BLaER1 treated with 17β-estradiol and CSF1 and Interleukin-3, amounts not matched to agents 10 nM and 100 nM (cell line): ENCODE data around the gene HADH.

Experiments
- H3K27ac ChIP-seq, 11 experiments: shearing (Covaris generic); formaldehyde crosslinking; 2 replicates each; pipeline ENCODE4 v1.8.1; 2022
- H3K27me3 ChIP-seq, 11 experiments: shearing (Covaris generic); formaldehyde crosslinking; 2 replicates each; pipeline ENCODE4 v1.8.1; 2022
- H3K36me3 ChIP-seq, 11 experiments: shearing (Covaris generic); formaldehyde crosslinking; 2 replicates each; pipeline ENCODE4 v1.8.1; 2022
- H3K4me1 ChIP-seq, 10 experiments: shearing (Covaris generic); formaldehyde crosslinking; 2 replicates each; pipeline ENCODE4 v1.8.1; 2022
- H3K4me2 ChIP-seq, 11 experiments: shearing (Covaris generic); formaldehyde crosslinking; 2 replicates each; pipeline ENCODE4 v1.8.1; 2022
- H3K4me3 ChIP-seq, 10 experiments: shearing (Covaris generic); formaldehyde crosslinking; 2 replicates each; pipeline ENCODE4 v1.8.1; 2022
- H3K9ac ChIP-seq, 11 experiments: shearing (Covaris generic); formaldehyde crosslinking; 2 replicates each; pipeline ENCODE4 v1.8.1; 2022
- H3K9me3 ChIP-seq, 11 experiments: shearing (Covaris generic); formaldehyde crosslinking; replicated peaks in 1 of 11; 2 replicates each; pipeline ENCODE4 v1.8.1; 2022
- H4K20me1 ChIP-seq, 11 experiments: shearing (Covaris generic); formaldehyde crosslinking; 2 replicates each; pipeline ENCODE4 v1.8.1; 2022
- Cebpa-rat ChIP-seq, 11 experiments: shearing (Covaris generic); IDR thresholded peaks; 2 replicates each; pipeline ENCODE4 v1.8.1; 2022

The HADH gene

GRCh38 chr4:108013327-108013726, 23.6 kb downstream of the HADH start:
- H3K4me3 ChIP-seq: no peak overlapping the region

GRCh38 chr4:108013955-108014354, 24.3 kb downstream of the HADH start:
- Histone ChIP-seq H3K4me2 (no peak overlapping the region), H3K9me3 (peaks cover 0 to 12% (median 3%) of the 10 kb centered on the region in 11 experiments; a peak in 9 of 22 replicates), H3K9ac (no peak overlapping the region), H3K27me3 (no peaks in the 10 kb centered on the region), H3K4me3 (no peak overlapping the region), H3K27ac (no peak overlapping the region), H3K4me1 (peaks cover 0 to 16% (median 0%) of the 10 kb centered on the region in 10 experiments; a peak in 5 of 20 replicates), H3K36me3 (peaks cover 31 to 95% (median 82%) of the 10 kb centered on the region in 11 experiments), H4K20me1 (peaks cover 0 to 5% (median 0%) of the 10 kb centered on the region in 11 experiments; a peak in 4 of 22 replicates)
- TF ChIP-seq Cebpa-rat (IDR thresholded peaks at IDR 0.05): no peak

More at GRCh38 chr4:108013327-108013726, 23.6 kb downstream of the HADH start:
- peaks cover 31 to 100% (median 85%) of the 10 kb centered on the region in 11 experiments for H3K36me3 ChIP-seq
- H3K4me1 ChIP-seq: peaks cover 0 to 16% (median 0%) of the 10 kb centered on the region in 10 experiments; a peak in 5 of 20 replicates
- H3K27ac ChIP-seq: no peak overlapping the region
- peaks cover 0 to 18% (median 8%) of the 10 kb centered on the region in 11 experiments; a peak in 10 of 22 replicates for H3K9me3 ChIP-seq
- no peak overlapping the region for H3K4me2 ChIP-seq
- H3K9ac ChIP-seq: no peak overlapping the region
- H3K27me3 ChIP-seq: no peaks in the 10 kb centered on the region
- TF ChIP-seq Cebpa-rat (IDR thresholded peaks at IDR 0.05): no peak
- H4K20me1 ChIP-seq: peaks cover 0 to 5% (median 0%) of the 10 kb centered on the region in 11 experiments; a peak in 4 of 22 replicates

DNA sequence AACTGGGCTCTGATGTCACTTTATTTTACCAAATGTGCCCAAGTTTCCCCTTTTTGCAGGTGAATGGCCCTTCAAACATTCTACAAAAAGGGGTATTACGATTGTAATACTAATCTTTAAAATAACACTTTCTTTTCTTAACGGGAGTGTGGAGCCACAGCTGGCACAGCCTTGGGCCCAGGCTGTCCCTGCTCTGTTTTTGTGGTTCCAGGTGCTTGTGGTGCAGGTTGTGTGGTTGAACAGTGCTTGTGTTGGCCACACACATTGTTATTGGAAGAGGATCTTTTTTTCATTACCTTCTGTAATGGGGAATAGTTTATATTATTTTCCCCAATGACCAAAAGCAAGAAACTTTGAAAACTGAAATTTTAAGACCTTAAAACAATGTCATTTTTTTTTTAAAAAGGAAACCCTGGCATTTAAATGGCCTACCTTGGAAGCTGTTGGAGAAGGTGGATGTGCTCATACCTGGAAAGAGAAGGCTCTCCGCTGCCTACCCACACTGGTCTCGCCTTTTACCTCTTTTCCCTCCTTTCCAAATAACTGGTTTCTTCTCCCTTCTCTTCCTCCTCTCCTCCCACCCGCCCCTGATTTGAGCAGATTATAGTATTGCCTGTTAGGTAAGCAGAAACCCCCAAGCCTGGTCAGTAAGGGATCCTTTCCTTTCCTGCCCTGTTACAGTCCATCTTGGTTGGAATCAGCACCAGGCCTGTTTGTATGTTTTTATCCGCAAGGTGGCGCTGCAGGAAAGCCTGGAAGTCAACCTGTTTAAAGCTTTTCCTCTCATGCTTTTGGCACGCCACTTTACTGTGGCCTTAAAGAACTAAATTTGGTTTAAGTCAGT, 28.6 kb downstream of the HADH start:
- Histone ChIP-seq H3K9me3 (no peaks in the 10 kb centered on the region), H3K4me1 (no peaks in the 10 kb centered on the region), H4K20me1 (peaks cover 0 to 5% (median 0%) of the 10 kb centered on the region in 11 experiments; a peak in 4 of 22 replicates), H3K9ac (no peak overlapping the region), H3K27me3 (no peaks in the 10 kb centered on the region), H3K36me3 (peaks cover 51 to 95% (median 80%) of the 10 kb centered on the region in 11 experiments), H3K27ac (no peak overlapping the region), H3K4me3 (no peak overlapping the region), H3K4me2 (no peak overlapping the region)
- no peak for TF ChIP-seq Cebpa-rat (IDR thresholded peaks at IDR 0.05)

DNA sequence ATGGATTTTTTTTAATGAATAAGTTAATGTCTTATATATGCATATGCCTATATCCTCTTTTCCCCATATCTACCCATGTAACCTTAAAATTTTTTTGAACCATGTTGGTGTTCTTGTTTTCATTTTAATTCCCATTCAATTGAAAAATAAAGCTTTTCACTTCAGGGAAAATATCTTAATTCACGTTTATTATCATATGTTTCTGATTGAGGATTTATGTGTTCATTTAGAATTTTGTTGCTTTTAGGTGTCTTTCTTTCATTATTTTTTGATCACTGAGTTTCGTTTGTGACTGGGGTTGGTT, 29.1 kb downstream of the HADH start:
- Histone ChIP-seq H3K4me2 (no peak overlapping the region), H3K4me1 (peaks cover 0 to under 1% (median 0%) of the 10 kb centered on the region in 10 experiments; a peak in 1 of 20 replicates), H4K20me1 (peaks cover 0 to 5% (median 0%) of the 10 kb centered on the region in 11 experiments; a peak in 4 of 22 replicates), H3K9ac (no peak overlapping the region), H3K27me3 (no peaks in the 10 kb centered on the region), H3K36me3 (peaks cover 57 to 95% (median 80%) of the 10 kb centered on the region in 11 experiments), H3K4me3 (no peak overlapping the region), H3K9me3 (no peaks in the 10 kb centered on the region), H3K27ac (no peak overlapping the region)
- TF ChIP-seq Cebpa-rat (IDR thresholded peaks at IDR 0.05): no peak

DNA sequence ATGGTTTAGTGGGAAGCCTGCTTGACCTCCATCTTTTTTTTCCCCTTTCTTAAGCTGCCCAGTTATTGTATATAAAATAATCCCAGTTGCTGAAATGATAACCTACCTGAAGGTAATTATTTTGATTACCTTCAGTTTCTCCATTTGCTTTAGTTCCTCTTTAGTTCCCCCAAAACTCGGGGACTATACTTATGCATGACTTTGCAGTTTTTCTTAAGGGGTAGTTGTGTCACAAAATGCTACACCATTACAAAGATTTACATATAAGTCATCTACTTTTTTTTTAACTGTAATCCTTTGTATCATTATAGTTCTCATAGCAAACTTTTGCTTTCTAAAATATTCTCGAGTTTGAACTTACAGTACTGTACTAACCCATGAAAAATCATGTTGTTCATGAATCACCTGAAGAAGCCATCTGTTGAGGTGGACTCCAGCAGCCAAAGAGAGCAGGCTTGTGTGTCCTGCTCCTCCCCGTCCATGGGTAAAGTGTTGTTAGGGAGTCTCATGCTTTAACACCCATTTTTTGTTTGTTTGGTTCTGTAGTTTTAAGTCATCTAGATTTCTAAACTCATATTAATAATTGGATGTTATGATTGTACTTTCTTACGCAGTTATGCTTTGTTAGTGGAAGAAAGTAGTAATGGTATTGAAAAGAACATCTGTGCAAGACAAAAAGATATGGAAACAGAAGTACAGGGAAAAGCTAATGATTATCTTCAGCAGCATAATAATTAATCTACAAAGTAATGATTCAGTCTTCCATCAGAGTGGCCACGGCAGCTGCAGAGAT, 34.6 kb downstream of the HADH start:
- Histone ChIP-seq H3K36me3 (peaks cover 63 to 99% (median 96%) of the 10 kb centered on the region in 11 experiments), H4K20me1 (0 out of 22 replicates have a peak, but pooled peaks cover 0 to 2% (median 0%) of the 10 kb centered on the region in 11 experiments), H3K27ac (no peak overlapping the region; a peak in 1 of 22 replicates), H3K4me3 (no peak overlapping the region), H3K4me1 (peaks cover 5 to 12% (median 7%) of the 10 kb centered on the region in 10 experiments; a peak in 19 of 20 replicates), H3K4me2 (no peak overlapping the region), H3K9me3 (no peaks in the 10 kb centered on the region), H3K27me3 (no peaks in the 10 kb centered on the region), H3K9ac (no peak overlapping the region)
- TF ChIP-seq Cebpa-rat (IDR thresholded peaks at IDR 0.05): no peak

GRCh38 chr4:108024878-108025165, 35.1 kb downstream of the HADH start:
- H3K27ac ChIP-seq: no peak overlapping the region; a peak in 1 of 22 replicates
- no peaks in the 10 kb centered on the region for H3K27me3 ChIP-seq
- H3K9me3 ChIP-seq: no peaks in the 10 kb centered on the region
- no peak overlapping the region for H3K9ac ChIP-seq
- no peak overlapping the region for H3K4me3 ChIP-seq
- TF ChIP-seq Cebpa-rat (IDR thresholded peaks at IDR 0.05): no peak
- H3K4me2 ChIP-seq: no peak overlapping the region
- H3K4me1 ChIP-seq: peaks cover 11 to 17% (median 12%) of the 10 kb centered on the region in 10 experiments; a peak in 19 of 20 replicates
- peaks cover 0 to 6% (median 0%) of the 10 kb centered on the region in 11 experiments; a peak in 3 of 22 replicates for H4K20me1 ChIP-seq
- H3K36me3 ChIP-seq: peaks cover 57 to 99% (median 91%) of the 10 kb centered on the region in 11 experiments

GRCh38 chr4:108029016-108029720, 39.5 kb downstream of the HADH start:
- Histone ChIP-seq H3K27ac (peak overlapping the region in 3 of 11 experiments; percentile 29 to 54 (median 51); a peak in 3 of 22 replicates), H3K27me3 (no peaks in the 10 kb centered on the region), H3K4me3 (no peak overlapping the region), H3K9ac (peak overlapping the region in 3 of 11 experiments; percentile 3 to 47 (median 32); a peak in 2 of 22 replicates), H3K9me3 (no peaks in the 10 kb centered on the region), H3K36me3 (peaks cover 31 to 92% (median 66%) of the 10 kb centered on the region in 11 experiments; a peak in 21 of 22 replicates), H3K4me1 (peaks cover 12 to 35% (median 23%) of the 10 kb centered on the region in 10 experiments; a peak in 19 of 20 replicates), H4K20me1 (peaks cover 0 to 10% (median 0%) of the 10 kb centered on the region in 11 experiments; a peak in 3 of 22 replicates), H3K4me2 (peak overlapping the region; percentile 7 to 57 (median 37); a peak in 16 of 22 replicates)
- TF ChIP-seq Cebpa-rat (IDR thresholded peaks at IDR 0.05): no peak

GRCh38 chr4:108029731-108030130, 40.0 kb downstream of the HADH start:
- H3K9me3 ChIP-seq: no peaks in the 10 kb centered on the region
- H3K27ac ChIP-seq: peak overlapping the region in 4 of 11 experiments; percentile 9 to 54 (median 40); a peak in 5 of 22 replicates
- H3K4me2 ChIP-seq: peak overlapping the region; percentile 7 to 57 (median 37); a peak in 16 of 22 replicates
- H3K4me1 ChIP-seq: peaks cover 12 to 41% (median 29%) of the 10 kb centered on the region in 10 experiments; a peak in 19 of 20 replicates
- H3K27me3 ChIP-seq: no peaks in the 10 kb centered on the region
- H3K4me3 ChIP-seq: no peak overlapping the region
- H3K36me3 ChIP-seq: peaks cover 31 to 92% (median 62%) of the 10 kb centered on the region in 11 experiments; a peak in 21 of 22 replicates
- peaks cover 0 to 10% (median 0%) of the 10 kb centered on the region in 11 experiments; a peak in 3 of 22 replicates for H4K20me1 ChIP-seq
- H3K9ac ChIP-seq: peak overlapping the region in 4 of 11 experiments; percentile 3 to 47 (median 26); a peak in 2 of 22 replicates
- no peak for TF ChIP-seq Cebpa-rat (IDR thresholded peaks at IDR 0.05)
